Measurements from ENCODE around the gene NLGN1.

DNA sequence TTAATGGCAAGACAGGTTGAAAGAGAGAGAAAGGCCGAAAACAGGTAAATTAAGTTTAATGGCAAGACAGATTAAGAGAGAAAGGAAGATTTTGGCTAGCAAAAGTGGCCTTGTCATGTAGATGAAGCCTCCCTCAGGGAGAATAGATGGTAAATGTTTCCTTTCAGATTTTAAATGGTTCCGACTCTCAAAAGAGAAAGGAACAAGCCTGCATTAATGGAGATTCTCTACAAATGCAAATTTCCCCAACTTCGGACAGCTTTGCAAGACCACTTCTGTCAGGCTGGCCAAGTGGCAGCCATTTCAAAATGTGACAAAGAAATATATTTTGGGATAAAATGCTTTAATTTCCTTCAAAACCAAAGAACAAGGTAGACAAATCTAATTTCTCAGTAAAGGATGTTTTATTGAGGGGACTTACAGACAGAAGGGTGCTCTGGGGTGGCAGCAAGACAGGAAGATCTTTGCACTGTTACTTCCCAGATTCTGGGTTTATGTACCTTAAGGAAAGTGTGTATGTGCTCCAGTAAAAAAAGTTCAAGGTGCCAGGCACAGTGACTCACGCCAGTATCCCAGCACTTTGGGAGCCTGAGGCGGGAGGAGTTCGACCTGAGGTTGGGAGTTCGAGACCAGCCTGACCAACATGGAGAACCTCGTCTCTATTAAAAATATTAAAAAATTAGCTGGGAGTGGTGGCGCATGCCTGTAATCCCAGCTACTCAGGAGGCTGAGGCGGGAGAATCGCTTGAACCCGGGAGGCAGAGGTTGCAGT, 835.3 kb downstream of the NLGN1 start:
- TF ChIP-seq POLR2A (IDR thresholded peaks at IDR 0.05) (no peak), POLR2AphosphoS5 (IDR thresholded peaks at IDR 0.05) (no peak)
- TF ChIP-seq, protein P1, sequence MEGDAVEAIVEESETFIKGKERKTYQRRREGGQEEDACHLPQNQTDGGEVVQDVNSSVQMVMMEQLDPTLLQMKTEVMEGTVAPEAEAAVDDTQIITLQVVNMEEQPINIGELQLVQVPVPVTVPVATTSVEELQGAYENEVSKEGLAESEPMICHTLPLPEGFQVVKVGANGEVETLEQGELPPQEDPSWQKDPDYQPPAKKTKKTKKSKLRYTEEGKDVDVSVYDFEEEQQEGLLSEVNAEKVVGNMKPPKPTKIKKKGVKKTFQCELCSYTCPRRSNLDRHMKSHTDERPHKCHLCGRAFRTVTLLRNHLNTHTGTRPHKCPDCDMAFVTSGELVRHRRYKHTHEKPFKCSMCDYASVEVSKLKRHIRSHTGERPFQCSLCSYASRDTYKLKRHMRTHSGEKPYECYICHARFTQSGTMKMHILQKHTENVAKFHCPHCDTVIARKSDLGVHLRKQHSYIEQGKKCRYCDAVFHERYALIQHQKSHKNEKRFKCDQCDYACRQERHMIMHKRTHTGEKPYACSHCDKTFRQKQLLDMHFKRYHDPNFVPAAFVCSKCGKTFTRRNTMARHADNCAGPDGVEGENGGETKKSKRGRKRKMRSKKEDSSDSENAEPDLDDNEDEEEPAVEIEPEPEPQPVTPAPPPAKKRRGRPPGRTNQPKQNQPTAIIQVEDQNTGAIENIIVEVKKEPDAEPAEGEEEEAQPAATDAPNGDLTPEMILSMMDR (IDR thresholded peaks at IDR 0.05) = no peak
